Measurements from ENCODE around the gene FAM177A1. TPM values are rescaled to one million over a fixed set of nuclear protein-coding genes. Genes with fewer than 3 reads are reported as not detected.

Gene FAM177A1
- total RNA-seq, 1 donor from 2014 or later: 30.7 TPM

- DNase-seq (ENCODE audit: extremely low read depth, low read depth, low spot score): no peak
Measured at GRCh38 chr14:35122696-35123387, 76.8 kb downstream of the FAM177A1 start.

GRCh38 chr14:35123388-35123703 is 77.3 kb downstream of the FAM177A1 start:
- DNase-seq (ENCODE audit: extremely low read depth, low read depth, low spot score): no peak

- DNase-seq (ENCODE audit: extremely low read depth, low read depth, low spot score): no peak
Measured at GRCh38 chr14:35124127-35124526, 78.1 kb downstream of the FAM177A1 start.

Other genes starting within 250 kb of the FAM177A1 start
- gene BAZ1A, start 170.9 kb upstream of the FAM177A1 start, total RNA-seq: 36.9 and 53.4 TPM in 2 replicates
- 58.7 and 68.2 TPM in 2 replicates for gene SRP54, start 63.3 kb upstream of the FAM177A1 start, total RNA-seq
- 30.9 and 31.2 TPM in 2 replicates for gene PPP2R3C, start 75.7 kb downstream of the FAM177A1 start, total RNA-seq
- 24.8 and 58.6 TPM in 2 replicates for gene PRORP, start 76.3 kb downstream of the FAM177A1 start, total RNA-seq
- 209 and 249 TPM in 2 replicates for gene PSMA6, start 246.1 kb downstream of the FAM177A1 start, total RNA-seq

Measured in glomerular endothelial cell (primary cell).